ENCODE results near the gene GRAMD1C.

The GRAMD1C gene

DNA sequence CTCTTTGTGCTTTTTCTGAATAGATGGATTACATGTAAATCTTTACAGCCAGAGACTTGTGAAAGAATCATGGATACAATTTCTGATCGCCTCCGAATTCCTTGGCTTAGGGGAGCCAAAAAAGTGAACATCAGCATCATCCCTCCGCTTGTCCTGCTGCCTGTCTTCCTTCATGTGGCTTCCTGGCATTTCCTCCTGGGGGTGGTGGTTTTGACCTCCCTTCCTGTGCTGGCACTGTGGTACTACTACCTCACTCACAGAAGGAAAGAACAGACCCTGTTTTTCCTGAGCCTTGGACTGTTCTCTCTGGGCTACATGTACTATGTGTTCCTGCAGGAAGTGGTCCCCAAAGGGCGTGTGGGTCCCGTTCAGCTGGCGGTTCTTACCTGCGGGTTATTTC lies 115.1 kb downstream of the GRAMD1C start:
- Histone ChIP-seq H3K9ac (no peak overlapping the region), H4K20me1 (peaks cover 0 to 6% (median 0%) of the 10 kb centered on the region in 11 experiments; a peak in 2 of 22 replicates), H3K27me3 (peaks cover 6 to 18% (median 13%) of the 10 kb centered on the region in 11 experiments; a peak in 19 of 22 replicates), H3K36me3 (peaks cover 0 to 17% (median 5%) of the 10 kb centered on the region in 11 experiments; a peak in 9 of 22 replicates), H3K4me1 (peaks cover 20 to 26% (median 21%) of the 10 kb centered on the region in 10 experiments), H3K4me2 (peak overlapping the region; percentile 65 to 87 (median 82)), H3K27ac (no peak overlapping the region), H3K9me3 (replicated peaks in 1 of 11) (0 out of 22 replicates have a peak, but pooled peaks cover 0 to 4% (median 0%) of the 10 kb centered on the region in 11 experiments), H3K4me3 (peak overlapping the region in 4 of 10 experiments; percentile 1 to 41 (median 4); a peak in 2 of 20 replicates)
- no peak for TF ChIP-seq Cebpa-rat (IDR thresholded peaks at IDR 0.05)

DNA sequence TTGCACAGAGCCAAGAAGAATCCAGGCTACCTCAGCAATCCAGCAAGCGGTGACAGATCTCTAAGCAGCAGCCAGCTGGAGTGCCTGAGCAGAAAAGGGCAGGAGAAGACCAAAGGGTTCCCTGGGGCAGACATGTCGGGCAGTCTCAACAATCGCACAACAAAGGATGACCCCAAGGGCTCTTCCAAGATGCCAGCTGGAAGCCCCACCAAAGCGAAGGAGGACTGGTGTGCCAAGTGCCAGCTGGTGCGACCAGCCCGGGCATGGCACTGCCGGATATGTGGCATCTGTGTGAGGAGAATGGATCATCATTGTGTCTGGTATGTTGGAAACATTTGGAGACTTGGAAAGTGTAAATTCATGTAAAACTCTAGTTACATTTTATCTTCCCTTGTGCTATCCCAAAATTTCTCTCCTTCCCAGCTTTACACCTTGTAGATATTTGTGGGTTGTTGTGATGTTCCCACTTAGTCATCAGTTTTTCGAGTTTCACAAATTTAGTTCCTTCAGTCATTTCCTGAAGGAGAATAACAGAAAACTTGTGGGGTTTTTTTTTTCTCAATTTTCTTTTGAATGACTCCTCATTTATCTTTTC lies 115.6 kb downstream of the GRAMD1C start:
- Histone ChIP-seq H3K4me3 (peak overlapping the region in 4 of 10 experiments; percentile 1 to 41 (median 4); a peak in 2 of 20 replicates), H3K4me2 (peak overlapping the region; percentile 65 to 87 (median 82)), H3K27me3 (peaks cover 1 to 13% (median 8%) of the 10 kb centered on the region in 11 experiments; a peak in 15 of 22 replicates), H3K36me3 (peaks cover 0 to 22% (median 6%) of the 10 kb centered on the region in 11 experiments; a peak in 9 of 22 replicates), H4K20me1 (peaks cover 0 to 6% (median 0%) of the 10 kb centered on the region in 11 experiments; a peak in 1 of 22 replicates), H3K4me1 (peaks cover 18 to 25% (median 20%) of the 10 kb centered on the region in 10 experiments), H3K27ac (no peak overlapping the region), H3K9ac (no peak overlapping the region), H3K9me3 (replicated peaks in 1 of 11) (0 out of 22 replicates have a peak, but pooled peaks cover 0 to 4% (median 0%) of the 10 kb centered on the region in 11 experiments)
- TF ChIP-seq Cebpa-rat (IDR thresholded peaks at IDR 0.05) = no peak

GRCh38 chr3:113963879-113964278 lies 125.3 kb downstream of the GRAMD1C start:
- Histone ChIP-seq H4K20me1 (no peaks in the 10 kb centered on the region), H3K4me3 (no peak overlapping the region), H3K4me1 (0 out of 20 replicates have a peak, but pooled peaks cover 0 to 4% (median 0%) of the 10 kb centered on the region in 10 experiments), H3K9ac (no peak overlapping the region), H3K4me2 (no peak overlapping the region), H3K36me3 (peaks cover 0 to 8% (median under 1%) of the 10 kb centered on the region in 11 experiments; a peak in 8 of 22 replicates), H3K27me3 (no peaks in the 10 kb centered on the region), H3K9me3 (replicated peaks in 1 of 11) (no peaks in the 10 kb centered on the region), H3K27ac (no peak overlapping the region)
- TF ChIP-seq Cebpa-rat (IDR thresholded peaks at IDR 0.05) = no peak

GRCh38 chr3:113966172-113966571 lies 127.6 kb downstream of the GRAMD1C start:
- Histone ChIP-seq H3K4me1 (no peaks in the 10 kb centered on the region), H3K4me3 (no peak overlapping the region), H3K9me3 (replicated peaks in 1 of 11) (no peaks in the 10 kb centered on the region), H3K4me2 (no peak overlapping the region), H3K27ac (no peak overlapping the region), H3K36me3 (peaks cover 0 to 6% (median 0%) of the 10 kb centered on the region in 11 experiments; a peak in 2 of 22 replicates), H4K20me1 (no peaks in the 10 kb centered on the region), H3K9ac (no peak overlapping the region), H3K27me3 (no peaks in the 10 kb centered on the region)
- no peak for TF ChIP-seq Cebpa-rat (IDR thresholded peaks at IDR 0.05)

DNA sequence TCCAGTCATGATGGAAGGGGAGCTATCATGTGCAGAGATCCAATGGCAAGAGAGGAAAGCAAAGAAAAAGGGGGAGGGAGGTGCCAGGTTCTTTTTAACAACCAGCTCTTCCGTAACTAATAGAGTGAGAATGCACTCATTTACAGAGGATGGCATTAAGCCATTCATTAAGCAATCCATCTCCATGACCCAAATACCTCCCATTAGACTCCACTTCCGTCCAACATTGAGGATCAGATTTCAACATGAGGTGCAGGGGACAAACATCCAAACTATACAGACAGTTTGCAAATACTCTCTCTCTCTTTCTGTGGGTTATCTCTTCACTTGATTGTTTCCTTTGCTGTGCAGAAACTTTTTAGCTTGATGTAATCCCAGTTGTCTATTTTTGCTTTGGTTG lies 130.4 kb downstream of the GRAMD1C start:
- Histone ChIP-seq H3K4me1 (no peaks in the 10 kb centered on the region), H3K27me3 (no peaks in the 10 kb centered on the region), H3K9me3 (replicated peaks in 1 of 11) (peaks cover 14 to 26% (median 17%) of the 10 kb centered on the region in 11 experiments), H3K27ac (no peak overlapping the region), H3K4me3 (no peak overlapping the region), H3K36me3 (peaks cover 0 to 13% (median 7%) of the 10 kb centered on the region in 11 experiments; a peak in 7 of 22 replicates), H3K4me2 (no peak overlapping the region), H4K20me1 (no peaks in the 10 kb centered on the region), H3K9ac (no peak overlapping the region)
- TF ChIP-seq Cebpa-rat (IDR thresholded peaks at IDR 0.05) = no peak

- Histone ChIP-seq H3K27ac (no peak overlapping the region), H3K9ac (no peak overlapping the region), H3K4me1 (peaks cover 0 to 18% (median 15%) of the 10 kb centered on the region in 10 experiments; a peak in 14 of 20 replicates), H3K36me3 (peaks cover 0 to 38% (median 12%) of the 10 kb centered on the region in 11 experiments; a peak in 12 of 22 replicates), H3K4me2 (peak overlapping the region in 7 of 11 experiments; percentile 4 to 35 (median 25); a peak in 7 of 22 replicates), H3K27me3 (no peaks in the 10 kb centered on the region), H3K4me3 (no peak overlapping the region), H3K9me3 (replicated peaks in 1 of 11) (peaks cover 20 to 27% (median 22%) of the 10 kb centered on the region in 11 experiments), H4K20me1 (no peaks in the 10 kb centered on the region)
- no peak for TF ChIP-seq Cebpa-rat (IDR thresholded peaks at IDR 0.05)
Measured at GRCh38 chr3:113977822-113978221, 139.2 kb downstream of the GRAMD1C start.

DNA sequence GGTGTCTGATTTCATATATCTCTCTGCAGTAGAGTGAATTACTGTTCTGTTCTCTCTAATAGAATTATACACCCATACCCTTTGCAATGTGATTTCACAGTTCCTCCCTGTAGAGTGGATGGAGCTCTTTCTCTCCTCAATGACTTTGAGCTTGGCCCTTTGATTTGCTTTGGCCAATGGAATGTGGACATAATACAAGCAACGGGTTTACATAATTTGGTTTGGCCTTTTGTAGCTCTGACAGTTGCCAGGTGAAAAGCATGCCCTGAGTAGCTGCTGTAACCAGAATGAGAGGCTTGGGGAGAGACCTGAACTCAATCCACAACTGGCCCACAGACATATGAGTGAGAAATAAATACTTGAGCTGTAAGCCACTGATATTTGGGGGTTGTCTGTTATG lies 141.3 kb downstream of the GRAMD1C start:
- Histone ChIP-seq H3K27me3 (no peaks in the 10 kb centered on the region), H3K4me1 (peaks cover 3 to 27% (median 25%) of the 10 kb centered on the region in 10 experiments; a peak in 19 of 20 replicates), H4K20me1 (no peaks in the 10 kb centered on the region), H3K9me3 (replicated peaks in 1 of 11) (peaks cover 0 to 6% (median under 1%) of the 10 kb centered on the region in 11 experiments; a peak in 8 of 22 replicates), H3K36me3 (peaks cover 0 to 19% (median 0%) of the 10 kb centered on the region in 11 experiments; a peak in 4 of 22 replicates), H3K9ac (no peak overlapping the region), H3K4me3 (no peak overlapping the region), H3K4me2 (no peak overlapping the region), H3K27ac (no peak overlapping the region)
- TF ChIP-seq Cebpa-rat (IDR thresholded peaks at IDR 0.05) = no peak

GRCh38 chr3:113981803-113982202 lies 143.2 kb downstream of the GRAMD1C start:
- Histone ChIP-seq H3K4me1 (peaks cover 16 to 45% (median 43%) of the 10 kb centered on the region in 10 experiments), H3K27ac (no peak overlapping the region), H3K4me3 (no peak overlapping the region), H3K36me3 (peaks cover 0 to 14% (median 0%) of the 10 kb centered on the region in 11 experiments; a peak in 4 of 22 replicates), H3K4me2 (peak overlapping the region in 3 of 11 experiments; percentile 2 to 35 (median 14); a peak in 5 of 22 replicates), H3K27me3 (no peaks in the 10 kb centered on the region), H3K9me3 (replicated peaks in 1 of 11) (no peaks in the 10 kb centered on the region), H4K20me1 (no peaks in the 10 kb centered on the region), H3K9ac (no peak overlapping the region)
- no peak for TF ChIP-seq Cebpa-rat (IDR thresholded peaks at IDR 0.05)

DNA sequence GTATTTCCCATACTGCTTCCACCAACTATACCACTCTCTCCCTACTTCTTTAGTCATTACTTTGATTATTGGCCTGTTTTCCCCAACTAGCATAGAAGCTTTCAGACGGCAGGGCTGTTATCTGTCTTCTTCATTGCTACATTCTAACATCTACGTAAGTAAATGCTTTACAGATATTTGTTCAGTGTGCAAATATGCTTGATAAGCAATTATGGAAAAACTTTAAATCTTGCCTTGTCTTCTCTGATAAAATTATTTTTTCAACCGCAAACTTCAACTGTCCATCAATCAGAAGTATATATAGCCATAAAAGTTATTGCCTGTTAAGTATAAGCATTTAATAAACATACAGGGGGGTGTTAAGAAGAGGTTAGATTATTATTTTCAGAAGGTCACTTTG lies 145.0 kb downstream of the GRAMD1C start:
- Histone ChIP-seq H3K36me3 (peaks cover 0 to 11% (median 0%) of the 10 kb centered on the region in 11 experiments; a peak in 3 of 22 replicates), H3K4me3 (no peak overlapping the region), H3K9ac (no peak overlapping the region), H3K27ac (no peak overlapping the region), H3K27me3 (no peaks in the 10 kb centered on the region), H4K20me1 (no peaks in the 10 kb centered on the region), H3K4me2 (no peak overlapping the region), H3K9me3 (replicated peaks in 1 of 11) (no peaks in the 10 kb centered on the region), H3K4me1 (peaks cover 16 to 45% (median 37%) of the 10 kb centered on the region in 10 experiments)
- no peak for TF ChIP-seq Cebpa-rat (IDR thresholded peaks at IDR 0.05)
